ENCODE measurements around the gene RBM8A. TPM values are rescaled to one million over a fixed set of nuclear protein-coding genes. Genes with fewer than 3 reads are reported as not detected.

Gene RBM8A
- total RNA-seq, 1 donor from 2014 or later, result 177 TPM

DNA sequence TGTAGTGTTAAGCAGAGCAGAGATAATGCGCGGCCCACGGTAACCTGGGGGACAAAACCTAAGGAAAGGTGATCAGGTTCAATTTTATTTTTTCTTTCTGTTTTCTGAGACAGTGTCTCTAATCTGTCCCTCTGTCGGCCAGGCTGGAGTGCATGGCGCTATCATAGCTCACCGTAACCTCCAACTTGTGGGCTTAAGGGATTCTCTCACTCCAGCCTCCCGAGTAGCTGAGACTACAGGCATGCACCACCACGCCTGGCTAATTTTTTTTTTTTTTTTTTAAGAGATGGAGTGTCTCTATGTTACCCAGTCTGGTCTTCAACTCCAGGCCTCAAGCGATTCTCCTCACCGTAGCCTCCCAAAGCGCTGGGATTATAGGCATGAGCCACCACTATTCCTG is 40.9 kb downstream of the RBM8A start:
- Histone ChIP-seq H3K4me1 (ENCODE audit: insufficient read depth, low read length) (peaks cover 17% of the 10 kb centered on the region), H3K9me3 (ENCODE audit: insufficient read depth, low read depth, low read length) (no peaks in the 10 kb centered on the region), H3K4me2 (ENCODE audit: low read length) (peak overlapping the region; percentile 90), H3K9ac (ENCODE audit: low read length) (peak overlapping the region; percentile 37), H2AFZ (ENCODE audit: low read depth, low read length) (peak overlapping the region; percentile 91), H3K27ac (ENCODE audit: low read depth, low read length) (no peak overlapping the region), H3K36me3 (ENCODE audit: insufficient read depth, low read length) (no peaks in the 10 kb centered on the region), H3K79me2 (ENCODE audit: insufficient read depth, low read length) (no peaks in the 10 kb centered on the region), H4K20me1 (ENCODE audit: insufficient read depth, low read length) (no peaks in the 10 kb centered on the region), H3K27me3 (ENCODE audit: insufficient read depth, low read length) (no peaks in the 10 kb centered on the region), H3K4me3 (ENCODE audit: insufficient read depth, low read depth, low read length) (peak overlapping the region; percentile 79)
- FAIRE-seq (no peak), DNase-seq (ENCODE audit: low read depth) (no peak)
- TF ChIP-seq EZH2 (IDR thresholded peaks at IDR 0.05; ENCODE audit: insufficient read depth, low read length), result no peak
- TF ChIP-seq, protein P1, sequence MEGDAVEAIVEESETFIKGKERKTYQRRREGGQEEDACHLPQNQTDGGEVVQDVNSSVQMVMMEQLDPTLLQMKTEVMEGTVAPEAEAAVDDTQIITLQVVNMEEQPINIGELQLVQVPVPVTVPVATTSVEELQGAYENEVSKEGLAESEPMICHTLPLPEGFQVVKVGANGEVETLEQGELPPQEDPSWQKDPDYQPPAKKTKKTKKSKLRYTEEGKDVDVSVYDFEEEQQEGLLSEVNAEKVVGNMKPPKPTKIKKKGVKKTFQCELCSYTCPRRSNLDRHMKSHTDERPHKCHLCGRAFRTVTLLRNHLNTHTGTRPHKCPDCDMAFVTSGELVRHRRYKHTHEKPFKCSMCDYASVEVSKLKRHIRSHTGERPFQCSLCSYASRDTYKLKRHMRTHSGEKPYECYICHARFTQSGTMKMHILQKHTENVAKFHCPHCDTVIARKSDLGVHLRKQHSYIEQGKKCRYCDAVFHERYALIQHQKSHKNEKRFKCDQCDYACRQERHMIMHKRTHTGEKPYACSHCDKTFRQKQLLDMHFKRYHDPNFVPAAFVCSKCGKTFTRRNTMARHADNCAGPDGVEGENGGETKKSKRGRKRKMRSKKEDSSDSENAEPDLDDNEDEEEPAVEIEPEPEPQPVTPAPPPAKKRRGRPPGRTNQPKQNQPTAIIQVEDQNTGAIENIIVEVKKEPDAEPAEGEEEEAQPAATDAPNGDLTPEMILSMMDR (IDR thresholded peaks at IDR 0.05; ENCODE audit: insufficient read depth, low read depth, low read length), result no peak
- peak overlapping the region; percentile 81 for H3K4me3 Mint-ChIP-seq (ENCODE audit: unreplicated experiment)
- peaks cover 3% of the 10 kb centered on the region for H3K36me3 Mint-ChIP-seq (ENCODE audit: low read depth, unreplicated experiment)
- no peak overlapping the region for H3K27ac Mint-ChIP-seq (ENCODE audit: unreplicated experiment)
- peaks cover 20% of the 10 kb centered on the region for H3K27me3 Mint-ChIP-seq (ENCODE audit: low read depth, unreplicated experiment)
- H3K9me3 Mint-ChIP-seq (ENCODE audit: unreplicated experiment), result no peaks in the 10 kb centered on the region
- H3K4me1 Mint-ChIP-seq (ENCODE audit: low read depth, unreplicated experiment), result peaks cover 17% of the 10 kb centered on the region

DNA sequence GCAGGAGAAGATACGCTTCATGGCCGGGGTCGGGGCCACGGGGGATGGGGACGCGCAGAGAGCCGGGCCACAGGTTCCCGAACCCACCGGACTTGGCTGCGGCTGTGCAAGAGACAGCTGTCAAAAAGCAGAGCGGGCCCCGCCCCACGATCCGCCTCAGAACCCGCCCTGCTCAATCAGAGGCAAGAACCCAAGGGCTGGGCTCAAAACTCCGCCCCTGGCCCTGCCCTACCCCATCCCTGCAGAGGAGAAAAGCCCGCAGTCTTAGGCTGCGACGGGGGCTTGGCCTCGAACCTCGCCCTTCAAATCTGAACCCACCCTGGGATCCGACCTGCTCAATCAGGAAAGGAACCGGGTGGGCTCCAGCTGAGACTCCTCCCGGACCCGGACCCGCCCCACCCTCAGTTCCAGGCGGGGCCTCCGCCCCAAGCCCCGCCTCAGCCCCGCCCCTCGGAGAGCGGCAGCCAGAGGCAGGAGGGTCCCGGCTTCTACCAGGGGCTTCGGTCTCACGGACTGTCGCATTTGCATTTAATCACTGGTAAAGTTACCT is 41.5 kb downstream of the RBM8A start, which contains the start of gene ANKRD35:
ANKRD35 (minus strand) TSS at position 129 of the 550 bp plus-strand sequence; CDS start at position 21, 108 bp downstream.
- no peaks in the 10 kb centered on the region for H3K9me3 ChIP-seq (ENCODE audit: insufficient read depth, low read depth, low read length)
- Mint-ChIP-seq H3K4me3 (ENCODE audit: unreplicated experiment) (peak within 1 kb of the TSS; percentile 81), H3K27me3 (ENCODE audit: low read depth, unreplicated experiment) (peaks cover 22% of the 10 kb centered on the region), H3K4me1 (ENCODE audit: low read depth, unreplicated experiment) (peaks cover 12% of the 10 kb centered on the region), H3K27ac (ENCODE audit: unreplicated experiment) (no peak within 1 kb of the TSS), H3K9me3 (ENCODE audit: unreplicated experiment) (no peaks in the 10 kb centered on the region), H3K36me3 (ENCODE audit: low read depth, unreplicated experiment) (peaks cover 3% of the 10 kb centered on the region)
- no peak within 1 kb of the TSS for H3K27ac ChIP-seq (ENCODE audit: low read depth, low read length)
- H2AFZ ChIP-seq (ENCODE audit: low read depth, low read length), result peak within 1 kb of the TSS; percentile 91
- no peaks in the 10 kb centered on the region for H4K20me1 ChIP-seq (ENCODE audit: insufficient read depth, low read length)
- FAIRE-seq (no peak), DNase-seq (ENCODE audit: low read depth) (peak; percentile 12)
- H3K4me3 ChIP-seq (ENCODE audit: insufficient read depth, low read depth, low read length), result peak within 1 kb of the TSS; percentile 79
- H3K4me2 ChIP-seq (ENCODE audit: low read length), result peak within 1 kb of the TSS; percentile 90
- H3K79me2 ChIP-seq (ENCODE audit: insufficient read depth, low read length), result no peaks in the 10 kb centered on the region
- H3K4me1 ChIP-seq (ENCODE audit: insufficient read depth, low read length), result peaks cover 12% of the 10 kb centered on the region
- peak within 1 kb of the TSS; percentile 37 for H3K9ac ChIP-seq (ENCODE audit: low read length)
- TF ChIP-seq EZH2 (IDR thresholded peaks at IDR 0.05; ENCODE audit: insufficient read depth, low read length), result no peak
- TF ChIP-seq, protein P1 (IDR thresholded peaks at IDR 0.05; ENCODE audit: insufficient read depth, low read depth, low read length), result no peak
- H3K36me3 ChIP-seq (ENCODE audit: insufficient read depth, low read length), result no peaks in the 10 kb centered on the region
- H3K27me3 ChIP-seq (ENCODE audit: insufficient read depth, low read length), result no peaks in the 10 kb centered on the region

DNA sequence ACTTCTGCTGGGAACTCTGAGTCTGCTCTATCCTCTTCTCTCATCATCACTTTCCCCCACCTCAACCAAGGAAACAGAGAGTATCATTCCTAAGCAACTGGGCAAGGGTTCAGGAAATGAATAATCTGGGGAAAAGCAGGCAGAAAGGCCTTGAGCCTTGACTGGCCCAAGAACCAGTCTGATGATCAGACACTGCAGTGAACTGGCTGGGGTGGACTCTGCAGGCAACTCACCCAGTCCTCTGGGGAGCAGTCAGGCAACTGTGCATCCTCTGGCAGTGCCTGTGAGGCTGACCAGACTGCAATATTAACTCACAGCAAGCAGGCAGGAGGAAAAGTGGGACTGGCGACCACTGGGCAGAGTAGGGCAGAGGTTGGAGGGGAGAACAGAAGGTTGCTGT is 42.6 kb downstream of the RBM8A start:
- no peaks in the 10 kb centered on the region for H4K20me1 ChIP-seq (ENCODE audit: insufficient read depth, low read length)
- no peak overlapping the region for H3K9ac ChIP-seq (ENCODE audit: low read length)
- Mint-ChIP-seq H3K36me3 (ENCODE audit: low read depth, unreplicated experiment) (no peaks in the 10 kb centered on the region), H3K27me3 (ENCODE audit: low read depth, unreplicated experiment) (peaks cover 26% of the 10 kb centered on the region), H3K27ac (ENCODE audit: unreplicated experiment) (no peak overlapping the region), H3K4me1 (ENCODE audit: low read depth, unreplicated experiment) (peaks cover 14% of the 10 kb centered on the region), H3K4me3 (ENCODE audit: unreplicated experiment) (peak overlapping the region; percentile 80), H3K9me3 (ENCODE audit: unreplicated experiment) (no peaks in the 10 kb centered on the region)
- TF ChIP-seq, protein P1 (IDR thresholded peaks at IDR 0.05; ENCODE audit: insufficient read depth, low read depth, low read length), result no peak
- no peak for TF ChIP-seq EZH2 (IDR thresholded peaks at IDR 0.05; ENCODE audit: insufficient read depth, low read length)
- H3K36me3 ChIP-seq (ENCODE audit: insufficient read depth, low read length), result no peaks in the 10 kb centered on the region
- no peaks in the 10 kb centered on the region for H3K79me2 ChIP-seq (ENCODE audit: insufficient read depth, low read length)
- H3K4me2 ChIP-seq (ENCODE audit: low read length), result peak overlapping the region; percentile 90
- no peak overlapping the region for H2AFZ ChIP-seq (ENCODE audit: low read depth, low read length)
- H3K27ac ChIP-seq (ENCODE audit: low read depth, low read length), result no peak overlapping the region
- DNase-seq (ENCODE audit: low read depth), result peak; percentile 20
- H3K9me3 ChIP-seq (ENCODE audit: insufficient read depth, low read depth, low read length), result no peaks in the 10 kb centered on the region
- FAIRE-seq, result no peak
- H3K4me1 ChIP-seq (ENCODE audit: insufficient read depth, low read length), result peaks cover 9% of the 10 kb centered on the region
- H3K27me3 ChIP-seq (ENCODE audit: insufficient read depth, low read length), result peaks cover 4% of the 10 kb centered on the region
- no peak overlapping the region for H3K4me3 ChIP-seq (ENCODE audit: insufficient read depth, low read depth, low read length)

Measured in astrocyte (in vitro differentiated cells and primary cell).